Endodermal cell (in vitro differentiated cells): ENCODE results near the gene GNAS-AS1. TPM values are rescaled to one million over a fixed set of nuclear protein-coding genes. Genes with fewer than 3 reads are reported as not detected.

ENCODE experiments used
- DNase-seq: peaks from one replicate; pipeline ENCODE4 v3.0.0-alpha.2; 2017
- H3K27ac ChIP-seq: 2 replicates; pipeline ENCODE4 v1.5.1; 2013; ENCODE audit warnings: mild to moderate bottlenecking, low read depth, low read length, moderate library complexity
- H3K27me3 ChIP-seq: 2 replicates; pipeline ENCODE4 v1.6.1; 2013; ENCODE audit warnings: mild to moderate bottlenecking, low read length, moderate library complexity; ENCODE audit not compliant: insufficient read depth, control insufficient read depth, poor library complexity, severe bottlenecking
- H3K36me3 ChIP-seq: 2 replicates; pipeline ENCODE4 v1.7.0; 2013; ENCODE audit warnings: mild to moderate bottlenecking, low read length, moderate library complexity; ENCODE audit not compliant: control insufficient read depth, insufficient read depth
- H3K4me1 ChIP-seq: one replicate; pipeline ENCODE4 v1.7.0; 2013; ENCODE audit warnings: low read length; ENCODE audit not compliant: control insufficient read depth, insufficient read depth
- H3K4me3 ChIP-seq: 2 replicates; pipeline ENCODE4 v1.5.1; 2013; ENCODE audit warnings: mild to moderate bottlenecking, low read length, moderate library complexity
- H3K9ac ChIP-seq: 2 replicates; pipeline ENCODE4 v1.6.1; 2013; ENCODE audit warnings: mild to moderate bottlenecking, low read length, moderate library complexity; ENCODE audit not compliant: poor library complexity, severe bottlenecking; ENCODE audit errors: extremely low read depth
- H3K9me3 ChIP-seq: 2 replicates; pipeline ENCODE4 v1.6.1; 2013; ENCODE audit warnings: mild to moderate bottlenecking, low read length, moderate library complexity; ENCODE audit not compliant: control insufficient read depth
- H3K27ac Mint-ChIP-seq: 2 replicates; pipeline ENCODE4 v1.8.0; 2020; ENCODE audit warnings: mixed read lengths
- H3K27me3 Mint-ChIP-seq: 2 replicates; pipeline ENCODE4 v1.8.0; 2021; ENCODE audit warnings: mild to moderate bottlenecking, mixed read lengths; ENCODE audit not compliant: insufficient read depth
- H3K36me3 Mint-ChIP-seq: 2 replicates; pipeline ENCODE4 v1.8.0; 2020; ENCODE audit warnings: low read depth, mixed read lengths
- H3K4me1 Mint-ChIP-seq: 2 replicates; pipeline ENCODE4 v1.8.0; 2020; ENCODE audit warnings: mixed read lengths
- H3K4me3 Mint-ChIP-seq: 2 replicates; pipeline ENCODE4 v1.8.0; 2020; ENCODE audit warnings: mild to moderate bottlenecking, moderate library complexity, mixed read lengths
- H3K9me3 Mint-ChIP-seq: 2 replicates; pipeline ENCODE4 v1.8.0; 2020; ENCODE audit warnings: mild to moderate bottlenecking, mixed read lengths
- WGBS, 2 experiments: methylation state at CpG; one replicate each; pipeline versions ENCODE4 v1.1.5 to v1.1.7; 2013; ENCODE audit warnings: missing lambda C conversion rate in 2 of 2, mixed read lengths in 1 of 2; ENCODE audit not compliant: insufficient coverage in 1 of 2, insufficient read length in 1 of 2; 5-methylcytosine and 5-hydroxymethylcytosine counted together
- total RNA-seq, 2 donors: library from RNA; stranded (reverse); fragmentation: NEBNext Ultra II Directional in 1 of 2; extraction: Animal tissue kit (Norgen Biotek cat#: 25700) in 1 of 2; gene quantifications; 2 replicates in 1 of 2; 3 replicates in 1 of 2; pipeline ENCODE4 v1.2.1, GENCODE V29; 2021
- TF ChIP-seq, protein P1 (sequence below): fragments of 200-600 bp; sonication (generic); conservative IDR thresholded peaks from 2 replicates; pipeline ENCODE4 v1.5.0; 2021; ENCODE audit warnings: antibody characterized with exemption, mild to moderate bottlenecking

The GNAS-AS1 gene
- total RNA-seq, 2 donors from 2014 or later, result 9.3 to 9.7 TPM

GRCh38 chr20:58790454-58790853, 60.2 kb downstream of the GNAS-AS1 start:
- no peak overlapping the region for H3K27ac ChIP-seq
- no peak overlapping the region for H3K27ac Mint-ChIP-seq
- peaks cover 12% of the 10 kb centered on the region for H3K4me1 Mint-ChIP-seq
- H3K9ac ChIP-seq, result no peak overlapping the region
- TF ChIP-seq, protein P1, sequence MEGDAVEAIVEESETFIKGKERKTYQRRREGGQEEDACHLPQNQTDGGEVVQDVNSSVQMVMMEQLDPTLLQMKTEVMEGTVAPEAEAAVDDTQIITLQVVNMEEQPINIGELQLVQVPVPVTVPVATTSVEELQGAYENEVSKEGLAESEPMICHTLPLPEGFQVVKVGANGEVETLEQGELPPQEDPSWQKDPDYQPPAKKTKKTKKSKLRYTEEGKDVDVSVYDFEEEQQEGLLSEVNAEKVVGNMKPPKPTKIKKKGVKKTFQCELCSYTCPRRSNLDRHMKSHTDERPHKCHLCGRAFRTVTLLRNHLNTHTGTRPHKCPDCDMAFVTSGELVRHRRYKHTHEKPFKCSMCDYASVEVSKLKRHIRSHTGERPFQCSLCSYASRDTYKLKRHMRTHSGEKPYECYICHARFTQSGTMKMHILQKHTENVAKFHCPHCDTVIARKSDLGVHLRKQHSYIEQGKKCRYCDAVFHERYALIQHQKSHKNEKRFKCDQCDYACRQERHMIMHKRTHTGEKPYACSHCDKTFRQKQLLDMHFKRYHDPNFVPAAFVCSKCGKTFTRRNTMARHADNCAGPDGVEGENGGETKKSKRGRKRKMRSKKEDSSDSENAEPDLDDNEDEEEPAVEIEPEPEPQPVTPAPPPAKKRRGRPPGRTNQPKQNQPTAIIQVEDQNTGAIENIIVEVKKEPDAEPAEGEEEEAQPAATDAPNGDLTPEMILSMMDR, result no peak
- no peaks in the 10 kb centered on the region for H3K4me1 ChIP-seq
- no peak overlapping the region for H3K4me3 Mint-ChIP-seq
- H3K27me3 ChIP-seq, result no peaks in the 10 kb centered on the region
- H3K27me3 Mint-ChIP-seq, result peaks cover 1% of the 10 kb centered on the region
- no peak overlapping the region for H3K4me3 ChIP-seq
- WGBS, 2 experiments, result 90 to 97% methylated on average over 6 to 10 of the region's 10 CpGs
- no peaks in the 10 kb centered on the region for H3K36me3 ChIP-seq
- H3K9me3 ChIP-seq, result no peaks in the 10 kb centered on the region
- no peak for DNase-seq
- no peaks in the 10 kb centered on the region for H3K36me3 Mint-ChIP-seq
- no peaks in the 10 kb centered on the region for H3K9me3 Mint-ChIP-seq

DNA sequence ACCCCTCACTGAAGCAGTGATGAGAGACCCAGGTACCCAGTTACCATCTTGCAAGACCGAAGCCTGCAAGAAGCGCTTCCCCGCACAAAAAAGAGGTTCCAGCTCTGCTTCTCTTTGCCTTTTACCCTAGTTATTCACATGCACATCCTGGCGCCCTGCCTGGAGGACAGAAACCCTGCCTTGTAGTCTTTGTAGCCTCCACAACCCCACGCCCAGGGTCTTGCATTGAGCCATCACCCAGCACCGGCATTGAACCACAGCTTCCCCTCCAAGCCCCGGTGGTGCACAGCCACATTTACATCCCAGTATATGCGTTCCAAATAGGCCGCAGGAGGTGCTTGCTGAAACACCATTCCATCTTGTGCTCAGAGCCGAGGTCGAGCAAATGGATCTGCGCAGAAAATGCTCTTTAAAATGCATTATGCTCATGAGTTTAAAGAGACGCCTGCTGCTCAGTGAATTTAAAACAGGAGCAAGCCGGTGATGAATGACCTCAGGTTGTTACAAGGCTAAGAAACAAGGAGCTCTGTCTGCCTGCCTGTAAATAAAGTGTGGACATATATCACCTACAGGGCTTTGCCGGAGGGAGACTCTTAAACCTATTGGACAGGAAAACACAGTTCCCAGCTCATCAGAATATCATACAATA, 61.7 kb downstream of the GNAS-AS1 start:
- H3K9ac ChIP-seq, result no peak overlapping the region
- H3K36me3 Mint-ChIP-seq, result no peaks in the 10 kb centered on the region
- no peaks in the 10 kb centered on the region for H3K4me1 ChIP-seq
- no peaks in the 10 kb centered on the region for H3K27me3 ChIP-seq
- no peak overlapping the region for H3K27ac ChIP-seq
- H3K27ac Mint-ChIP-seq, result no peak overlapping the region
- peaks cover 6% of the 10 kb centered on the region for H3K27me3 Mint-ChIP-seq
- no peaks in the 10 kb centered on the region for H3K9me3 ChIP-seq
- no peak for DNase-seq
- H3K4me3 Mint-ChIP-seq, result no peak overlapping the region
- 87 to 91% methylated on average over 11 to 15 of the region's 15 CpGs for WGBS, 2 experiments
- H3K4me3 ChIP-seq, result no peak overlapping the region
- H3K36me3 ChIP-seq, result no peaks in the 10 kb centered on the region
- H3K9me3 Mint-ChIP-seq, result no peaks in the 10 kb centered on the region
- TF ChIP-seq, protein P1, result no peak
- peaks cover under 1% of the 10 kb centered on the region for H3K4me1 Mint-ChIP-seq

DNA sequence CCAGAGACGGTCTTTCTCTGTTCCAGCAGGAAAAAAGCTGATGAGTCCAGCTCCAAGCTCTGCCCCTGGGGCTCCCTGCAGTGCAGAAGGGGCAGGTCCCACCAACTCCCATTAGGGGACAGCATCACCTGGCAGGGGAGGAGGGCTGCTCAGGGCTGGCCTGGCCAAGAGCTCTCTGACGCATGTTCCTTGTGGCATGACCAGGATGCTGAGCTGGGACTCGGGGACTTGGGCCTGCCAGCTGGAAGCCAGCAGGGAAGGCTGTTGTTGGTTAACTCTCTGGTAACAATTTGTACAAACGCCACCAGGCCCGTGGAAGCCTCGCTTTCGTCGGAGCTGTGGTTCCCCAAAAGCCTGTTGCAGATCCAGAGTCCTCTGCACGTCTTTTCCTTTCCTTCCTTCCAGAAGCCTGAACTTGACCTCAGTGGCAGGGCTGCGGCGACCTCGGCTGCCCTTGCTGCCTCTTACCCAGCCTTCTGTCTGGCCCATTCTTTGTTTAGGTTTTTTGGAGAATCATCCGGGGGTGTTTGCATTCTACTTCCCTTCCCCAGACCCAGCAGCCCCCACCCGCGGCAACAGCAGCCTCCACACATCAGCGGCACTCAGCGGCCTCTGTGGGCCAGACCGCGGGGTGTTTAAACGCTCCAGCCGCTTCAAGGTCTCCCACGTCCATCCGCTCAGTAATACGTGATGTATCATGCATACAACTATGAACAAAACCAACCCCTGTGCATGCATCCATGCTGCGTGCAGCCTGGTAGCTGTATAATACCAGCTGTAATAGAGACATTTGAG, 63.3 kb downstream of the GNAS-AS1 start:
- Mint-ChIP-seq H3K4me1 (no peaks in the 10 kb centered on the region), H3K27ac (no peak overlapping the region), H3K36me3 (no peaks in the 10 kb centered on the region), H3K4me3 (no peak overlapping the region), H3K9me3 (no peaks in the 10 kb centered on the region), H3K27me3 (peaks cover 5% of the 10 kb centered on the region)
- H3K9me3 ChIP-seq, result no peaks in the 10 kb centered on the region
- H3K9ac ChIP-seq, result no peak overlapping the region
- H3K4me3 ChIP-seq, result no peak overlapping the region
- H3K27me3 ChIP-seq, result no peaks in the 10 kb centered on the region
- no peaks in the 10 kb centered on the region for H3K4me1 ChIP-seq
- no peak overlapping the region for H3K27ac ChIP-seq
- WGBS, 2 experiments, result 90 to 93% methylated on average over 2 to 25 of the region's 25 CpGs
- DNase-seq, result no peak
- no peaks in the 10 kb centered on the region for H3K36me3 ChIP-seq
- TF ChIP-seq, protein P1, result no peak
